ENCODE data around the gene PPFIA2.

PPFIA2 gene

DNA sequence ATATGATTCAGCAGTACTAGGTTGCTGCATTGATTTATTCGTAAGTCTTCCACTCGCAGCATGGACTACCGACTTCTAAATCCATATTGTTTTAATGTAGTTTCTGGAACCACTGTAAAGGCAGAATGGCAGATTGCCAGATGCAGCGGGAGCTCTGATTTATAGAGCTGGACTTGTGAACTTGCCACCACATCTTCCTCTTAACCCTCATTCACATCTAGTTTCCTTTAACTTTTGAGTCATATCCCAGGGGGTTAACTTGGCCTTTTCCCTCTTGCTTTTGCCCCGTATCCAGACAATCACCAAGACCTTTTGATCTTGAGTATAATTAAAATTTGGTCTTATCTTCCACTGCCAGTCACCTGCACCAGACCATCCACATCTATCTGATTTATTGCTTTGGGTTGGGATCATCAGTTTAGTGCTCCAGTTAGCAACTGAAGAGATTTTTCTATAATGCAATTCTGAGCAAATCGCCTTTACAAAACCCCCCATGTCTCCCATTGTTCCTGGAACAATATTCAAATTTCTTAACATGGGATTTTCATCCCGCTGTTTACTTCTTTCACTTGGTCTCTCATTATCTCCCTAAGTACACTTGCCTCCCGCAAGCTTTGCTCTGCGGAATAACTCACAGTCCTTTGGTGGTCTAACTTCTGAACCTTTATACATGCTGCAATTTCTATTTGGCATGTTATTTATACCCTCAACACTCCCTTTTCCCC, 550.8 kb downstream of the PPFIA2 start:
- no peak for DNase-seq (ENCODE audit: low read depth in 2 of 2)

Measured in stimulated activated CD4-positive, alpha-beta T cell treated with anti-CD3 and anti-CD28 coated beads, Interleukin-1b, Interleukin-23, amount 100 ng/mL, for 4 hours (primary cell).